Immature natural killer cell (primary cell): ENCODE measurements around the gene ZDHHC11. TPM values are rescaled to one million over a fixed set of nuclear protein-coding genes. Genes with fewer than 3 reads are reported as not detected.
A peak's percentile ranks its signal among the peaks of the same experiment; 100 is the strongest.
"Not testable (repeated sequence)": the region's sequence is repeated elsewhere in the genome, so short reads cannot be mapped to it uniquely, and the experiment has no call there.

ENCODE experiments used
- DNase-seq, 3 donors: peaks; one replicate each; pipeline ENCODE4 v3.0.0; 2022; ENCODE audit warnings: mixed read lengths in 1 of 3
- H3K27ac Mint-ChIP-seq, 6 donors: one replicate each; pipeline ENCODE4 v1.8.0; 2020; ENCODE audit warnings: mixed read lengths in 6 of 6, mild to moderate bottlenecking in 5 of 6, inconsistent platforms in 4 of 6, moderate library complexity in 3 of 6
- H3K27me3 Mint-ChIP-seq, 3 donors: one replicate each; pipeline ENCODE4 v1.8.0; 2020 to 2021; ENCODE audit warnings: low read depth in 3 of 3, mild to moderate bottlenecking in 3 of 3, mixed read lengths in 3 of 3, moderate library complexity in 3 of 3, inconsistent platforms in 1 of 3
- H3K36me3 Mint-ChIP-seq, 3 donors: one replicate each; pipeline ENCODE4 v1.8.0; 2020; ENCODE audit warnings: mixed read lengths in 3 of 3, inconsistent platforms in 2 of 3, mild to moderate bottlenecking in 2 of 3
- H3K4me1 Mint-ChIP-seq, 2 donors: one replicate each; pipeline ENCODE4 v1.8.0; 2020; ENCODE audit warnings: inconsistent platforms in 2 of 2, mild to moderate bottlenecking in 2 of 2, mixed read lengths in 2 of 2, moderate library complexity in 1 of 2
- H3K4me3 Mint-ChIP-seq, 5 donors: one replicate each; pipeline ENCODE4 v1.8.0; 2020; ENCODE audit warnings: mild to moderate bottlenecking in 5 of 5, mixed read lengths in 5 of 5, inconsistent platforms in 3 of 5, moderate library complexity in 3 of 5
- H3K9me3 Mint-ChIP-seq, 6 donors: one replicate each; pipeline ENCODE4 v1.8.0; 2020; ENCODE audit warnings: mild to moderate bottlenecking in 6 of 6, mixed read lengths in 6 of 6, inconsistent platforms in 4 of 6, moderate library complexity in 3 of 6
- polyA plus RNA-seq, 3 donors: library from polyadenylated mRNA; unstranded; fragments of 300-500 nt; fragmentation: Illumina TruSeq; gene quantifications; one replicate each; pipeline ENCODE4 v1.2.3, GENCODE V29; 2021

The ZDHHC11 gene
- polyA plus RNA-seq, 3 donors from 2014 or later: not detected

DNA sequence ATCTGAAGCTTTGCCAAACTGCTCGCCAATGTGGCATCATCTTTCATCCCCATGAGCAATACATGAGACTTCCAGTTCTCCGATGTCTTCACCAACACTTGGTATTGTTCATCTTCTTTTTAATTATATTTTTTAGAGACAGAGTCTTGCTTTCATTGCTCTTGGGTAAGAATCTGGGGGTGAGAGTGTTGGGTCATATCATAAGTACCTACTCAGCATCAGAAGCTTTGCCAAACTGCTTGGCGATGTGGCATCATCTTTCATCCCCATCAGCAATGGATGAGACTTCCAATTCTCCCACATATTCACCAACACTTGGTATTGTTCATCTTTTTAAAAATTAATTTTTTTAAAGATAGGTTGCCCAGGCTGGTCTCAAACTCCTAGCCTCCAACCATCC lies 35.3 kb downstream of the ZDHHC11 start:
- H3K4me3 Mint-ChIP-seq: no peak overlapping the region
- no peaks in the 10 kb centered on the region for H3K36me3 Mint-ChIP-seq
- peaks cover 0 to 7% (median 0%) of the 10 kb centered on the region in 6 donors for H3K9me3 Mint-ChIP-seq
- peaks cover 0 to 3% (median 1%) of the 10 kb centered on the region in 3 donors for H3K27me3 Mint-ChIP-seq
- no peak for DNase-seq
- no peaks in the 10 kb centered on the region for H3K4me1 Mint-ChIP-seq
- no peak overlapping the region for H3K27ac Mint-ChIP-seq

DNA sequence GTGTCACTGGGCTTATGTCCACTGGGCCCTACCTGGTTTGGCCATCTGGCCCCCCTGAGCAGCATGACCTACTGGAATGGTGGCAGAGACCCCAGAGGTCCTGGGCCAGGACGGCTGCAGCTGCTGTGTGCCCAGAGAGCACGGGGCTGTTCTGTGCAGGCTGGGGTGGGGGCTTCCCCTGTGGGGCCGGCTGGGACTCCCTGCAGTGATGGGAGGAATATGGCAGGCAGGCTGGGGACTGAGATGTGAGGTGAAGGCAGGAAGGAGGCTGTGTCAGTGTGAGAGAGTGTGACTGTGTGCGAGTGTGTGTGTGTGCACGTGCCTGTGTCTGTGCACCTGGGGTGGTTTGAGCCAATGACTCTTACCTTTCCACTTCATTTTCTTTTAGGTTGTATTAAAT lies 37.2 kb downstream of the ZDHHC11 start:
- not testable (repeated sequence) for H3K4me1 Mint-ChIP-seq, DNase-seq, H3K9me3 Mint-ChIP-seq, H3K36me3 Mint-ChIP-seq, H3K27ac Mint-ChIP-seq, H3K4me3 Mint-ChIP-seq, H3K27me3 Mint-ChIP-seq

DNA sequence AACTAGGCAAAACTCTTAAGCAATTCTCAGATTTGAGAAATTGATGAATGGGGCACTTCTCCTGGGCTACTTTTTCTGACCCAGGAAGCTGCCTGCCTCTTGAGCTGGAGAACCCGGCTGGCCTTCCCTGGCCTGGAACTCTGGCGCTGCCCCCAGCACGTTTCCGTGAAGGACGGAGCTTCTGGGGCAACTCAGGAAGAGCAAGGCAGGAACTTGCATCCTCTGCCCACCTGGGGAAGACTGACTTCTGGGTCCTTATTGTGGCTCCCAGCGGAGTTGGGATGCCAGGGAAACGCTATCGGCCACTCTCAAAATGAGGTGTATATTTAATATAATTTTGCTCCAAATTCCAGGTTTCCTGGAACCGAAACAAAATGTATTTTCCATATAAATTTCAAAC lies 39.4 kb downstream of the ZDHHC11 start:
- H3K4me1 Mint-ChIP-seq, H3K4me3 Mint-ChIP-seq, H3K36me3 Mint-ChIP-seq, H3K27me3 Mint-ChIP-seq, H3K9me3 Mint-ChIP-seq, H3K27ac Mint-ChIP-seq, DNase-seq: not testable (repeated sequence)

DNA sequence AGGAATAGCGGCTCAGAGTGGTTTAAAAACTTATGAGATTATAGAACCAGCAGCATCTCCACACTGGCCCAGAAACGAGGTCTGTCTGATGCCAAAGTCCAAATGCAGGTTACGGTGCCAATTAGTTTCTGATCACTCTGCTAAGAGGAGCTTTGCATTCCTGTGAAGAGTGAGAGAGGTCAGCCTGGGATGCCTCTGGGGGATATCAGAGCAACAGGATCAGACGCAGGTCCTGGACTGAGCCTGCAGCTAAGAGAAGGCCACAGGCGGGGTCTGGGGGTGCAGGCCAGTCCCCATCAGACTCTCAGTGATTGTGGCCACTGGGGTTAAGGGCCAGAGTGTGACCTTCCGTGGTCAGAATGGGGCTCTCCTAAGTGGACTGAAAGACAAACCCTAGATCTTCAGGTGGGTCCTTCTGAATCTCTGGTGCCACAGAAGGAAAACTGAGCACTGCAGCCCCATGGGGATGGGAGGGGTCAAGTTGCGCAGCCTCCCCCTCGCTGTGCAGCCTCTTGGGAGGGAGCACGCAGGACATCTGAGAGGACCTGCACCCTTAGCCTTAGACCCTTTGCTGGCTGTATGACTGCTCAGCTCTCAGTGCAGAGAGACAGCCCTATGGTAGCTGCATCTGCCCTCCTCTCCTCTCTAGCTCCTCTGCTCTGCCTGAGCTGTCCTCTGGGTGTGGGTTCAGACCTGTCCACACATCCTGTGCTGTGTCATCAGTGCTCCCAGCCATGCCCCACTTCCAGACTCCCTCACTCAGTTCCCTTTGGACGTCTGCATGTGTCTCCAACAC lies 42.9 kb downstream of the ZDHHC11 start:
- not testable (repeated sequence) for H3K4me3 Mint-ChIP-seq

DNA sequence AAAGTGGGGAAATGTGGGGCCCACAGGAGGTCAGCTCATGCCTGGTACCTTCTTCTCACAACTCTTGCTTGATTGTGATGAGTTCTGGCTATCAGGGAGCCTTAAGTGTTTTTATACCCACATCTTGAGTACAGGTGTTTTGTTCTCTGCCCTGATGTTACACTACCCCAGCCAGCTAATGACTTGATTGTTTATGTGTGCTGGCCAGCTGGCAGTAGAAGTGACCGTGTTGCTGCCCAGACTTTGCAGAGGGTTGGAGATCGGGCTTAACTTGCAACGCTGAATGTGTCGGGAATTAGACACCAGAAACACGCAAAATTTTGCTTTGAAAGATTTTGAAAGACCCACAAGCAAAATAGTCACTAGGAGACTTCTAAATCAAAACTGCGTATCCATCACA lies 49.3 kb downstream of the ZDHHC11 start:
- Mint-ChIP-seq H3K4me1 (no peaks in the 10 kb centered on the region), H3K27me3 (peaks cover 3 to 16% (median 5%) of the 10 kb centered on the region in 3 donors), H3K9me3 (peaks cover 6 to 31% (median 17%) of the 10 kb centered on the region in 6 donors), H3K27ac (no peak overlapping the region), H3K4me3 (no peak overlapping the region), H3K36me3 (peaks cover 0 to 13% (median 4%) of the 10 kb centered on the region in 3 donors)
- no peak for DNase-seq

More for the DNA sequence above, 42.9 kb downstream of the ZDHHC11 start:
- not testable (repeated sequence) for H3K27ac Mint-ChIP-seq, DNase-seq, H3K4me1 Mint-ChIP-seq, H3K36me3 Mint-ChIP-seq
- H3K9me3 Mint-ChIP-seq: peaks cover 5 to 17% (median 12%) of the 10 kb centered on the region in 6 donors
- peaks cover 0 to 12% (median 1%) of the 10 kb centered on the region in 3 donors for H3K27me3 Mint-ChIP-seq

DNA sequence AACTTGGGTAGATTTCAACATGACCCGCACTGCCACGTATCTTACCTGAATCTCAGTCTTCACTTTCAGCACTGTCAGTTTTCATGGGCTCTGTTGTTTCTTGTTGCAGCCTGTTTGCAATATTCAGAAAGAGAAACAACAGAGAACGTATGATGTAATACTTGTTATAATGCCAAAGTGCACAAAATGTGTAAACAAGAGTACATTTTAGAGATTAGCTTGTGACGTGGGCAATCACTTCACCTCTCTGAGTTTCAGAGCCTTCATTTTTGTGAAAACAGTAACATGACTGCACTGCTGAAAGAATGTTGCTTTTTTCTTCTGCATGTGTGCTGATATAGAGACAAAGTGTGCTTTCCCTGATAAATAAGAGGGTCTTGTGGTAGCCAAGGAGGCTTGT lies 49.7 kb downstream of the ZDHHC11 start:
- peaks cover 6 to 31% (median 17%) of the 10 kb centered on the region in 6 donors for H3K9me3 Mint-ChIP-seq
- not testable (repeated sequence) for H3K4me3 Mint-ChIP-seq, H3K27ac Mint-ChIP-seq, DNase-seq, H3K4me1 Mint-ChIP-seq
- peaks cover 4 to 16% (median 5%) of the 10 kb centered on the region in 3 donors for H3K27me3 Mint-ChIP-seq
- H3K36me3 Mint-ChIP-seq: peaks cover 0 to 13% (median 4%) of the 10 kb centered on the region in 3 donors

DNA sequence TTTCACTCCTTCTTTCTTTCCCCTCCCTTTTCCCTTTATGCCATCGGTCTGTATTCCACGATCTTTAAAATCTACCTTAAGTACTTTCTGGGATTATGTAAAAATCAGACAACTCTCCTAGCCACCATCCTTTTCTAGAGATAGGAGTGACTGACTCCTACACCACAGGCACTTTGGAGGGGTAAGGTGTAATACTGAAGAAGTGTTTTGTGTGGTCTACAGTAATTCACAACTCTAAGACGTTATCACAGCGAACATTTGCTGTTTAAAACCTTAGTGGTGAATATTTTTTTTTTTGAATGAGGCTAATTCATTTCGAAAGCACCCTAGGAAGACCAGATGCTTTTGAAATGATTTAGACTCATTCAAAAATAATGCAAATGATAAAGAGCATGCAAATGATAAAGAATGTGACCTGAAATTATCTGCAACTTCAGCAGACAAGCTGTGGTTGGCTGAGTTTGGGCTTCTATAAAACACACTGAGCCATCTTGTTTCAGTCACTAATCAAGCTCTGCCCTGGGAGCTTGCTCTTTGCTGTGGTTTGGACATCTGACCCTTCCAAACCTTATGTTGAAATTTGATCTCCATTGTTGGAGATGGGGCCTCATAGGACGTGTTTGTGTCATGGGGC lies 52.2 kb downstream of the ZDHHC11 start:
- Mint-ChIP-seq H3K27me3 (peaks cover 7 to 16% (median 8%) of the 10 kb centered on the region in 3 donors), H3K36me3 (peaks cover under 1 to 10% (median 4%) of the 10 kb centered on the region in 3 donors), H3K9me3 (peaks cover 3 to 21% (median 9%) of the 10 kb centered on the region in 6 donors)
- H3K4me3 Mint-ChIP-seq, H3K27ac Mint-ChIP-seq, DNase-seq, H3K4me1 Mint-ChIP-seq: not testable (repeated sequence)

DNA sequence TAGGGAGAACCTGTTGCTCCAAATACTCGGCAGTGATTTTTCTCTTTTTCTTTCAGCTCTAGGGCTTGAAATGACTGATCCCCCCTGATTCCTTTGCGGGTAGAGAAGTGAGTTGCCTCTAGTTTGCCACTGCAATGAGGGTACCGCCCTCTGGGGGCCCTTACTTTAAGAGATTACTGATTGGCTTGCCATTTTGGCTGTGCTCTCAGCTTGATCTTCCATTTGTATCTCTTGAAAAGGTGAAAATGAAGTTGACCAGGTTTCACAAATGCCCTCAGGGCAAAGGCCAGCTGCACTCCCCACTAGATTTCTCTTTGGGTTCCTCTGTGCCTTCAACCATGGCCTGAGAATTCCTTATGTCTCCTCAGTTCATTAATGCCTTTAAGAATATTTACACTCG lies 52.8 kb downstream of the ZDHHC11 start:
- DNase-seq, H3K36me3 Mint-ChIP-seq, H3K4me1 Mint-ChIP-seq, H3K27ac Mint-ChIP-seq, H3K4me3 Mint-ChIP-seq: not testable (repeated sequence)
- H3K9me3 Mint-ChIP-seq: peaks cover 0 to 15% (median 6%) of the 10 kb centered on the region in 6 donors
- peaks cover 7 to 21% (median 8%) of the 10 kb centered on the region in 3 donors for H3K27me3 Mint-ChIP-seq

DNA sequence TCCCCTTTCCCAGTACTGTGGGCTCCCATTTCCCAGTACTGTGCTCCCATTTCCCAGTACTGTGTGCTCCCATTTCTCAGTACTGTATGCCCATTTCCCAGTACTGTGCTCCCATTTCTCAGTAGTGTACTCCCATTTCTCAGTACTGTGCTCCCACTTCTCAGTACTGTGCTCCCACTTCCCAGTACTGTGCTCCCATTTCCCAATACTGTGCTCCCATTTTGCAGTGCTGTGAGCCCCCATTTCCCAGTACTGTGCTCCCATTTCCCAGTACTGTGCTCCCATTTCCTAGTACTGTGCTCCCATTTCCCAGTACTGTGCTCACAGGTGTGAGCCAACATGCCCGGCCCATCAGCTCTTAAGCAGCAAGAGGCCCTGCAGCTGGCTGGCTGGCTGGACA lies 54.9 kb downstream of the ZDHHC11 start:
- H3K4me1 Mint-ChIP-seq, H3K4me3 Mint-ChIP-seq, H3K9me3 Mint-ChIP-seq, H3K36me3 Mint-ChIP-seq, H3K27ac Mint-ChIP-seq, DNase-seq: not testable (repeated sequence)
- peaks cover 5 to 12% (median 7%) of the 10 kb centered on the region in 3 donors for H3K27me3 Mint-ChIP-seq

DNA sequence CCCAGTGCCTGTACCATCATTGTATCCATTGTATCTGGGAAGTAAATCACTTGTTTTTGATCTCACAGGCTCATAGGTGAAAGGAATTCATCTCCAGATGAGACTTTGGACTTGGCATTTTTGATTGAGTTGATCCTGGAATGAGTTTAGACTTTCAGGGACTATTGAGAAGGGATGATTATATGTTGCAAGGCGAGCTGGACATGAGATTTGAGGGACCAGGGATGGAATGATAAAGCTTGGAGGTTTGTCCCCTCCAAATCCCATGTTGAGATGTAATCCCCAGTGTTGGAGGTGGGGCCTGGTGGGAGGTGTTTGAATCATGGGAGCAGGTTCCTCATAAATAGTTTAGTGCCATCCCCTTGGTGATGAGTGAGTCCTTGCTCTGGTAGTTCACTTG lies 55.8 kb downstream of the ZDHHC11 start:
- not testable (repeated sequence) for H3K4me3 Mint-ChIP-seq, H3K9me3 Mint-ChIP-seq, H3K4me1 Mint-ChIP-seq, H3K27ac Mint-ChIP-seq, DNase-seq, H3K36me3 Mint-ChIP-seq
- H3K27me3 Mint-ChIP-seq: peaks cover 9 to 12% (median 9%) of the 10 kb centered on the region in 3 donors

DNA sequence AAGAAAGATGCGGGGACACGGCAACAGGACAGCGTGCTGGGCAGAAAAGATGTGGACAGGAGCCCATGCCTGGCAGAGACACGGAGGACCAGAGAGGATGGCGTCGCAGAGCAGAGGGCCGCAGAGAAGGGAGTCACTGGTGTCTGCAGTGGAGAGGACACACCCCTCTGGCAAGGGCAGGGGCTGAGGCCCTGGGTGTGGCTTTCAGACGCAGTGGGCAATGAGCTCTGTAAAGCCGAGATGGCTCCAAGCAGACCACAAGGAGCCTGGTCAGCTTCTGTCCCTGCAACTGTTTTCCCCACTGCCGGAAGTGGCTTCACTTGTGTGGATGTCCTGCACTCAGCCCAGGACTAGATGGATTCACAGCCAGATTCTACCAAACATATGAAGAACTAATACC lies 62.1 kb downstream of the ZDHHC11 start:
- H3K4me1 Mint-ChIP-seq, H3K27ac Mint-ChIP-seq, DNase-seq, H3K27me3 Mint-ChIP-seq, H3K36me3 Mint-ChIP-seq, H3K4me3 Mint-ChIP-seq: not testable (repeated sequence)
- peaks cover 0 to 14% (median 5%) of the 10 kb centered on the region in 6 donors for H3K9me3 Mint-ChIP-seq

DNA sequence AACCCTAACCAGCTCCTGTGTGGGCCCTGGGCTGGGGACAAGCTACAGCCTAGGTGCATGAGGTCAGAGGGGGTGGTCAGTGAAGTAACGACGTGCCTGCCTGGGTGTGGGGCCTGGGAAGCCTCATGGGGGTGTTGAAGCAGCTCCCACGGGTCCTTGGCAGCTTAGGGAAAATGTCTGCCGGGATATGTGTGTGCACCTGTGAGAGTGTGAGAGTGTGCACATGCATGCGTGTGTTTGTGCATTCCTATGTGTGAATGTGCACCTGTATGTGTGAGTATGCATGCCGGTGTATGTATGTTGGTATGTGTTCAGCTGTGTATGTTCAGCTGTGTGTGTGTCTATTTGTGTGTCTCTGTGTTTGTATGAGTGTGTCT lies 62.9 kb downstream of the ZDHHC11 start:
- not testable (repeated sequence) for DNase-seq, H3K27ac Mint-ChIP-seq, H3K4me1 Mint-ChIP-seq, H3K36me3 Mint-ChIP-seq, H3K27me3 Mint-ChIP-seq
- Mint-ChIP-seq H3K9me3 (peaks cover 0 to 14% (median 5%) of the 10 kb centered on the region in 6 donors), H3K4me3 (peak overlapping the region in 1 of 5 donors; percentile 7)

DNA sequence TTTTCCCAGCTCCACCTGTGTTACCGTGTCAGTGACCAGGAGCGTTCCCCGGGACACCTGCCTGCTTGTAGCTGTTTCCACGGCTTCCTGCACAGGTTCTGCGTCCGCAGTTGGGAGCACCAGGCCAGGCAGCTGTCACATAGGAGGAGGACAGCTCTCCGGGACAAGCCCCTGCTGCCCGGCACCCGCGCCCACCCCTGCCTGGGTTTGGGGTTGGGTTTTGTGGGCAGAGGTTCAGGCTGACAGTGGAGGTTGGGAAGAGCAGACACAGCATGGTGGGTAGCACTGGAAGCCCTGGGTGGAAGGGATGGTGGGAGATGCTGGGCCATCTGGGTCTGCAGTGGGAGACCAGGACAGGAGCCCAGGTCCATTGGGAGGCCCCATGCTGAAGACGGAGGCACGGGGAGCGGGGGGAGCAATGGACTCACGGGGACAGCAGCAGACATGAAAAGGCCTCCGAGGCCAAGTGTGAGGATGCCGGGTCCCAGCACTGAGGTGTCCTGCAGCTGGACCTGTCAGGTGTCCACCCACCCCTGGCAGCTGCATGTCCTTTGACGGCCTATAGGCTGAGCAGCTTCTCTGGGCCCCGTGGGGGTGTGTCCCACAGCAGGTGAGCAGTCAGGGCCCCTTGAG lies 63.4 kb downstream of the ZDHHC11 start:
- H3K27ac Mint-ChIP-seq, H3K36me3 Mint-ChIP-seq, H3K4me1 Mint-ChIP-seq, H3K4me3 Mint-ChIP-seq, DNase-seq, H3K27me3 Mint-ChIP-seq: not testable (repeated sequence)
- H3K9me3 Mint-ChIP-seq: peaks cover 0 to 14% (median 5%) of the 10 kb centered on the region in 6 donors

DNA sequence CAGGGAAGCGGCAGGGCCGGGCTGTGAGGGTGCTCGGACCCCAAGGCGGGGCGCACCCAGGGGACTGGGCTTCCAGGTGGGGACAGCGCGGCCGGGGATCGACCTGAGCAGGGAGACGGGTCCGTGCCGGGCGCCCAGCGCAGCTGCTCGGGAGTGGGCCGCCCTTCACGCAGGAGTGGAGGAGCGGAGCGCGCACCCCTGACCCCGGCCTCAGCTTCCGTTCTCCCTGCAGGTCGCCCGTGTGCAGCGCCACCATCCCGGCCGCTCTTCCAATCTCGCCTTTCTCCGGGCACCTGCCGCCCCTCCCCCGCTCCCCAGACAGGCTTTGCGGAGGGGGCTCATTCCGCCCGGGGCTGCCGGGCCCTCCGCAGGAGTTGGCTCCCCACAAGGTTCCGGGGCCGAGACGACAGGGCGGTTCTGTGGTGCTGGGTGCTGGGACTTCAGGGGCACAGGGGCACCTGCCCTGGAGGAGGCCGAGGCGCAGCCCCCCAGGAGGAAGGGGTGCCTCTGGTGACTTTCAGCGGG lies 65.5 kb downstream of the ZDHHC11 start:
- peak overlapping the region; percentile 71 to 77 (median 72) for H3K4me3 Mint-ChIP-seq
- H3K4me1 Mint-ChIP-seq, H3K27ac Mint-ChIP-seq, H3K9me3 Mint-ChIP-seq, H3K27me3 Mint-ChIP-seq, H3K36me3 Mint-ChIP-seq: not testable (repeated sequence)
- DNase-seq: peak in 2 of 3 donors; percentile 4 to 6
